RWPE1 (cell line): Measurements from ENCODE around the gene KIF6.

ENCODE experiments used
- CTCF ChIA-PET: fragments of 350-600 bp; sonication (Branson Sonifier 250); formaldehyde crosslinking; extraction: SDS; loops from one replicate; lab custom pipeline; 2021; lab: Yijun Ruan, JAX
- POLR2A ChIA-PET: fragments of 400-600 bp; formaldehyde crosslinking; extraction: SDS; loops from one replicate; lab custom pipeline; 2020; ENCODE audit warnings: antibody characterized with exemption; ENCODE audit not compliant: low non-redundant PET; lab: Yijun Ruan, JAX
- DNase-seq: peaks from one replicate; pipeline ENCODE4 v3.0.0; 2012; ENCODE audit warnings: low spot score
- H3K27ac ChIP-seq: fragments of 450-650 bp; 2 replicates; pipeline ENCODE4 v1.5.1; 2017
- CTCF ChIP-seq: fragments of 450-650 bp; conservative IDR thresholded peaks from 2 replicates; pipeline ENCODE4 v1.5.1; 2017; ENCODE audit warnings: low read depth, mild to moderate bottlenecking

Gene KIF6

GRCh38 chr6:39653612-39654011 is 71.6 kb downstream of the KIF6 start:
- ChIA-PET CTCF (no interaction called here), POLR2A (no interaction called here)
- TF ChIP-seq CTCF = no peak
- no peak for DNase-seq
- no peak overlapping the region for H3K27ac ChIP-seq

- H3K27ac ChIP-seq = no peak overlapping the region
- TF ChIP-seq CTCF = no peak
- ChIA-PET CTCF (no interaction called here), POLR2A (no interaction called here)
- DNase-seq = no peak
These were observed 75.2 kb downstream of the KIF6 start for GRCh38 chr6:39649996-39650395.

GRCh38 chr6:39646751-39647420 is 78.3 kb downstream of the KIF6 start:
- POLR2A ChIA-PET = no interaction called here
- no peak for TF ChIP-seq CTCF
- CTCF ChIA-PET = no interaction called here
- no peak overlapping the region for H3K27ac ChIP-seq
- no peak for DNase-seq

- H3K27ac ChIP-seq = no peak overlapping the region
- DNase-seq = no peak
- ChIA-PET CTCF (no interaction called here), POLR2A (no interaction called here)
- TF ChIP-seq CTCF = no peak
These were observed 82.9 kb downstream of the KIF6 start for GRCh38 chr6:39642270-39642669.

- H3K27ac ChIP-seq = no peak overlapping the region
- no peak for TF ChIP-seq CTCF
- POLR2A ChIA-PET = no interaction called here
- DNase-seq = no peak
- CTCF ChIA-PET = interaction anchor here (0.6 kb wide), 1 partner anchor 46 kb away, joined by 3 read pairs; no protein-coding TSS in a partner anchor
These were observed 86.9 kb downstream of the KIF6 start for GRCh38 chr6:39638126-39638822.

- no peak for TF ChIP-seq CTCF
- ChIA-PET POLR2A (no interaction called here), CTCF (no interaction called here)
- no peak overlapping the region for H3K27ac ChIP-seq
- DNase-seq = no peak
These were observed 90.4 kb downstream of the KIF6 start for GRCh38 chr6:39634646-39635341.
